ENCODE results near the gene HPS6.
A peak's percentile ranks its signal among the peaks of the same experiment; 100 is the strongest.

The HPS6 gene

DNA sequence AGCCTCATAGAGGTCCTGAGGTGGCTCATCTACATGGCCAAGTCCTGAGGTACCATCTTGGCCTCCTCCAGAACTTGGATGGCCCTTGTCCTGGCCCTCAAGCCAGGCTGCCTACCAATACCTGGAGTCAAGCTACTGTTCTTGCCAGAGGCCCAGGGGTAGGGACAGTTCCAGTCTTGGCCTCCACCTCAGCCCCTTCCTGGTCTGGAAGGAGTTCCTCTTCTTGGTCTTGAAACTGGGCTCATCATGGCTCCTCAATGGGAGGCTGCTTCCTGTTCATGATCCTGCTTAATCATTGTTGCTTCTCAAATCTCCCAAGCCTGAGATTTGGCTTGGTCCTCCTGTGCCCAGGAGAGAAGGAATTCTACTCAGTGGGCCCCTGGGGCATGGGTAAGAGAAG lies 3.9 kb downstream of the HPS6 start:
- DNase-seq = no peak

DNA sequence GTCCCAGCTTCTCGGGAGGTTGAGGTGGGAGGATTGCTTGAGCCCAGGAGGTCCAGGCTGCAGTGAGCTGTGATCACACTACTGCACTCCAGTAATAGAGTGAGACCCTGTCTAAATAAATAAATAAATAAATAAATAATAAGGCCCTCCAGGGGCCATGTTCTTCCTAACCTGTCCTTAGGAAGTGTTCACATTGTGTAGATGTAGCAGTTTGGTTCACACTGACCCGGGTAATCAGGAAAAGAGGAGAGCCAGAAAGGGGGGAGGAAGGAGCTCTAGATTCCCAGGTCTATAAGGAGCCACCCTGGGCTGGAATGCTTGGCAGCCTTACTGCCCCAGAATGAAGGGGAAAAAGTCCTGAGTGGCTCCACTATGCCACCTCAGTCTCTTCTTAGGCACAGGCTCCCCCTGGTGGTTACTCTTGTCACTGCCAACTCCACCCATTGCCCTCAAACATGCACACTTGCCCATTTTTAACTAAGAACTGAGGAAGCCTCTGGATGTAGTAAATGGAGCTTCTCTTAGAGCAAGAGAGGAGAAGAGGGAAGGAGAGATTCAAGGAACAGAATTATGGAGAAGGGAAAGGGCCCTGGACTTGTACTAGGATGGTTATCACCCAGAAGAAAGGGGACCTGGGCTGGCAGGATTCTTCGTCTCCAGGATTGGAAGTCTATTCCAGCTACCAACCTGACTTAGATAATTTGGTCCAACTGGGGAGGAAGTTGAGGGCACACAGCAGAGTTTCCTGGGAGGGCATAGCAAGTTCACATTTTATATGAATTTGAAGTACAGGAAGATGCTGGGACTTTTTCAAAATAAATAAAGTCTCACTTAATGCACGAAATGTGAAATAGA lies 7.8 kb downstream of the HPS6 start:
- DNase-seq = peak; percentile 82 to 84

DNA sequence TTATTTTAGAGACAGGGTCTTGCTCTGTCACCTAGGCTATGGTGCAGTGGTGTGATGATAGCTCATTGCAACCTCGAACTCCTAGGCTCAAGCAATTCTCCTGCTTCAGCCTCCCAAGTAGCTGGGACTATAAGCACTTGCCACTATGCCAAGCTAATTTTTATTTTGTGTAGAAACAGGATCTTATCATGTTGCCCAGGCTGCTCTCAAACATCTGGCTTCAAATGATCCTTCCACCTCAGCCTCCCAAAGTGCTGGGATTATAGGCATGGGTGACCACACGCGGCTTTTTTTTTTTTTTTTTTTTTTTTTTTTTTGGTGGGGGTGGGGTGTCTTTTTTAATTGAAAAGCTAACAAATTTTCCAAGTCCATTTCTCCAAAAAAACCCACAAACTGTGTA lies 18.4 kb downstream of the HPS6 start:
- no peak for DNase-seq

DNA sequence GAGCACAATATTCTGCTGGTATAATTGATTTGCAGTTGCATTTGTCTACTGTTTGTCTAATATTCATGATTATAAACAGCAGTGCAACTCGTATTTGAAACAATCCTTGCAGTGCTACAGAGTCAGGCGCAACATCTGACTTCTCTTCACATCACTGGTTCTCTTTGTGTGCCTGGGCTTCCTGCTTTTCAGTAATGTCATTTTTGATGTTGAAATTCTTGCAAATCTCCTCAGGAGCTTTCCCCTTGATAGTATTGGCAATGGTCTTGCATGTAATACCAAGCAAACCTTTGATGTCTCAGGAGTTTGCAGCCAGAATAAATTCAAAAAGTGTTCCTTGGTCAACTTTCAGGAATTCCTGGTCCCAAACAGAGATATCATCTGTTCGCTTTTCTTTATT lies 20.2 kb downstream of the HPS6 start:
- DNase-seq = no peak

DNA sequence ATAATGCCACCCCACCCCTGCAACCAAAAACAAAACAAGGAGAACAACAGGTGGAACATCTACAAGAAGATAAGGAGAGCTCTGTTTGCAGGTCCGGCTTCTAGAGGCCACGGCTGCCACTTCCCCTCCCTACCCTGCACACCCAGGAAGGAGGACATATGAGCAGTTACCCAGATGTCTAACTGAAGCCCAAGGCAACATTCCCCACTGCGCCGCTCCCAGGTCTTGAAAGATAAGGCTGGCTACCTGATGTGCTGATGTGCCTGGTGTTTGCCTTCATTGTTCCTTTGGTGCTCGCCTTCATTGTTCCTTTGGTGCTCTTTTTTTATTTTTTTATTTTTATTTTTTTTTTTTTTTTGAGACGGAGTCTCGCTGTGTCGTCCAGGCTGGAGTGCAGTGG lies 21.0 kb downstream of the HPS6 start:
- DNase-seq = no peak

DNA sequence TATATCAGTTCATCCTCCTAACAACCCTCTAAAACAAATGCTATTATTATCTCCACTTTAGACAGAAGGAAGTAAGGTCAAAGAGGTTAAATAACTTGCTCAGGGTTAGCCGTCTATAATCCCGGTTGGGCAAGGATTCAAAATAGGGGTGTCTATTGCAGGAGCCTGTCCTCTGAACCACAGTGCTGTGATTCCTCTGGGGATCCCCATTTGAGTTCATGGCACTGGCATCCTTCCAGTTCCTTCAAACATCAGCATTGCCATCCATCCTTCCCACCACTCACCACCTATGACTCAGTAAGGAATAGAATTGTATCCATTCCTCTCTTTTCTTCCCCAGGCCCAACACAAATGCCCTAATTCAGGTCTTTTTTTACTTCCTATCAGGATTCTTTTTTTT lies 25.6 kb downstream of the HPS6 start:
- DNase-seq = no peak

DNA sequence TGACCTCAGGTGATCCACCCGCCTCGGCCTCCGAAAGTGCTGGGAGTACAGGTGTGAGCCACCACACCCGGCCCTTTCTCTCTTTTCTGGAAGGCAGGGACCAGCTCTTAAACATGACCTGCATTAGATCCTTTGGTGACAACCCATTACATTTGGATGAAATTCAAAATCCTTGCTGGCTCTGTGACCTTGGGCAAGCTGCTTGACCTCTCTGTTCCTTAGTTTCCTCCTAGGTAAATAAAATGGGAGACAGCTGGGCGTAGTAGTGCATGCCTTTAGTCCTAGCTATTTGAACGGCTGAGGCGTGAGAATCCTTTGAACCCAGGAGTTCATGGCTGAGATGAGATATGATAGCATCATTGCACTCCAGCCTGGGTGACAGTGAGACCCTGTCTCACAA lies 31.3 kb downstream of the HPS6 start:
- DNase-seq = no peak

DNA sequence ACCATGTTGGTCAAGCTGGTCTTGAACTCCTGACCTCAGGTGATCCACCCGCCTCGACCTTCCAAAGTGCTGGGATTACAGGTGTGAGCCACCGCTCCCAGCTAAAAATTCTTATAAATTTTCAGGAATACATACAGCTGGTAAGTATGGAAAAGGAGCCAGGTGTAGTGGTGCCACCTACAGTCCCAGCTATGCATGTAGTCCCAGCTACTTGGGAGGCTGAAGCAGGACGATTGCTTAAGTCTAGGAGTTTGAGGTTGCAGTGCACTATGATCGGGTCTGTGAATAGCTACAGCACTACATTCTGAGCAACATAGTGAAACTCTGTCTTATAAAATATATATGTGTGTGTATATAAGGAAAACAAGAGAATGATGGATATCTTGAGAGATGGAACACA lies 36.0 kb downstream of the HPS6 start:
- DNase-seq = no peak

DNA sequence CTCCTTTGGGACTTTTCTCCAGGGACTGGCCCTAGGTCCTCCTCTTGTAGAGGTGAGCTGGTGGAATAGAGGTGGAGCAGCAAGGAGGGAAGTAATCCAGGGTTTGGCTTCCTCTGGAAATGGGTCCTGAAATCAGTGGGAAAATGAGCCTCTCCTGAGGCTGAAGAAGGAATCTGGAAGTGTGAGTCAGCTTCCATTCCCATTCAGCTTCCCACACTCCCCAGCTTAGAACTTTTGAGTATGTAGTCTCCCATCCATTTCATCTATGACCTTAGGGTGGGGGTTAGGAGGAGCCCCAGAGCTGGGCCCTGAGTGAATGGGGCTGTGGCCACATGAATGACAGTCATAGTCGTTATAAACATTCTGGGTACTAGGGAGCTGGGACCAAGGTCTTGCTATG lies 37.3 kb downstream of the HPS6 start:
- no peak for DNase-seq

DNA sequence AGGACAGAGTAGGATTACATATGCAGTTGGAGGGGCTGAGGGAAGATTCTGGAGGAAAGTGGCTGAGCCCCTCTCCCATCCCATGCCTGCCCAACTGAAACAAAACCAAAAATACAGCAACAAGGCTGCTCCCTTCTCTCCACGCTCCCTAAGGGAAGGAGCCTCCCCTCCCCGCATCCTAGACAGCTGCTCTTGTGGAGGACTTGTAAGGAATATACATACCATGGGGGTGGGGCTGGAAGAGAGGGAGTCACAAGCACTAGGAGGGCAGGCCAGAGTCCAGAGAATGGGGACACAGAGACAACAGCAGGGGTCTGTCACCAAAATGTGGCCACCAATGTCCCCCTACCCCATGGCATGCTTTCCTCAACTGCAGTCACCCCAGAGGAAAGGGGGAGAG lies 41.8 kb downstream of the HPS6 start:
- no peak for DNase-seq

DNA sequence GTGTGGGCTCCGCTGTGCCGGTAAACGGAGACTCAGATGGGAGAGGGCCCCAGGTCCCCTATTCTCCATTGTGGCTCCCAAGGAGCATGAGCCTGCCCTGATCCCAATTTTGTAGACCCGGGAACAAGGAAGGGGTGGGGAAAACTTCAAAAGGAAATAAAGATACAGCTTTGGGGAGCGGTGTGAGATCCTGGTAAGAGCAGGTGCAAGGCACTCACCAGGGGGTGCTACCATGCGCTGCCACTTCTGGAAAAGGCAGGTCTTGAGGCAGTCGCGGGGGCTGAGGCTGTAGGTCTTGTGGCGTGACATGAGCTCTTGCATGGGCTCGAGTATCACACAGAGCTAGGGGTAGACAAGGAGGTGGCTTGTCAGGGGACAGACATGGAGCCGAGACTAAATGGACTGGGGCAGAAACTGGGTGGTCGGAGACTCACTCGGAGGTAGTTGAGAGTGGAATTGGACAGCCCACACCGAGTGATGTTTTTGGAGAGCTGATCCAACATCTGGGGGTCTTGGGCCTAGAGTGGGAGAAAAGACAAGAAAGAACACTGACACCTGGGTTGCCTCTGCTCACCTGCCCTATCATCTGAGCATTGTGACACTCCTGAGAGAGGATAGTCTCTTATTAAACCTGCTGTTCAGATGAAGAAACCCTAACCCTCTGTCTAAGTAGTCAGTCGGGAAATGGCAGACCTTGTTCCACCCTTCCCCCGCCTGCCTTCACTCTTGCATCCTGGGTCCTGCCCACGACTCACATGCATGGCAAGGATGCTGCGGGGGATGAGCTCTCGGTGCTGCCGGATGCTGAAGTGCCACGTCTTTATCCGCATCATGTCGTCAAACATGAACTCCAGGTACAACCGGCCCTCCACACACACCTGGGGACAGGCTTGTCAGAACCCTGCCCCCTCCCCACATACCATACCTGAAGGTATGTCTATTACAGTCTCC lies 44.3 kb downstream of the HPS6 start:
- no peak for DNase-seq

DNA sequence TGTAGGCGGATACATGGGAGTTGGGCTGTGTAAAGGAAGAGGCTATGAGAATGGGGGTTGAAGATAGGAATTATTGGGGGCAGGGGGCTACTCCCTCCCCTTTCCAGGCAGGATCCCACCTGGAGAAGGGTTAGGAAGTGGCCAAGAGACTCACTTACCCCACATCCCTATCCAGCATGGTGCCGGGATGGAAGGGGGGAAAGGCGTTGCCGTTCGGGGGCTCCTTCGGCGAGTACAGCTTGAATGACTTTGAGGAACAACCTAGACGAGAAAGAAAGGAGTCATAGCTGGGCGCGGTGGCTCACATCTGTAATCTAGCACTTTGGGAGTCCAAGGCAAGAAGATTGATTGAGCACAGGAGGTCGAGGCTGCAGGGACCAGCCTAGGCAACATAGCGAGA lies 46.1 kb downstream of the HPS6 start:
- DNase-seq = no peak

DNA sequence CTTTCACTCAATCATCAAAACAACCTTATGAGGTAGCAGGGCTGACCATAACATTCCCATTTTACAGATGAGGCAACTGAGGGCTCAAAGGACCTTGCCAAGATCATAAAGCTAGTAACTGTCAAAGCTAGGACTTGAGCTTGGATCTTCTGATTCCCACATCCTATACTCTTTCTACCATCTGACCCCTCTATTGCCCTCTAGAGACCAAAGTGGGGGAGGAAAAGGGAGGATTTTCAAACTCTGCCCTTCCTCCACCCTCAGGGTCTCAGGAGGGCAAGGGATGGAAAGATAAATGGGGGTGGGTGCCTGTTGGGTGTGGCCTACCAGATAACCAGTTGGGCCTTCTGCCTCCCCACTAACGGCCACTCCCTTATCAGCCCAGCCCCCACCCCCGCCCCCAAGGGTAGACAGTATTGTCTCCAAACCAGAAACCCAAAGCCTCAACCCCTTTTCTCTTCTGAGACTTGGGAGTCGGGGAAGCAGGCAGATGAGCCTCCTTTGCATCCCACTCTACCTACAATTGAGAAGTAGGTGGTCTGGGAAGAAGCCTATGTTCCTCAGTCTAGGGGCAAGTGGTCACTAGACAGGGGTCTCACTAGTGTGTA lies 47.2 kb downstream of the HPS6 start:
- no peak for DNase-seq

DNA sequence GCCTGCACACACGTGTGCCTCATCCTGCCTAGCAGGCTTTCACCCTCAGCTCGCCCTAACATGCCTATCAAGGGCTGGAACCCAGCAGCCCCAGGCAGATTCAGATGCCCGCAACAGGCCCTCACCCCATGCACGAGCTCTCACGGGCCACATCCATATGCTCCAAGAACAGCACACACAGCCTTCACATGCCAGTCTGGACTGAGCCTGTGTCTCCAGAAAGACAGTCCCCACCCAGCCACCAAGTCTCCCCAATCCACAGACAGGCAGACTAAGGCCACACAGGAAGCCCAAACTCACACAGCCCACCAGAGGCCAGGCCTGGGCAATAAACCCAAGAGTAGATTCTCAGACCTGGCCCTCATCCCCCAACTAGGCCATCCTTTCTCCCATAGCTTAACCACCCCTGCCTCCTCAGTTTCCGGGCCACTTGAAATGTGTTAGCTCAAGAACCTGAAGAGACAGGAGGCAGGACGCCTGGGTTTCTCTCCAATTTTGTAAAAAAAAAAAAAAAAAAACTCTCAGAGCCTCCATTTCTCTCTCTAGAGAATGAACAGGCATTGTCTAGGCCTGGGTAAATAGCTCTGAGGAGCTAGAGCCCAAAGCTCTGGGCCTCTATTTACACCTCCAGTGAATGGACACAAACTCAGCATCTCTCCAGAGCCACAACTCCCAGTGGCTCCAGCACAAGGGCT lies 48.3 kb downstream of the HPS6 start:
- DNase-seq = no peak

DNA sequence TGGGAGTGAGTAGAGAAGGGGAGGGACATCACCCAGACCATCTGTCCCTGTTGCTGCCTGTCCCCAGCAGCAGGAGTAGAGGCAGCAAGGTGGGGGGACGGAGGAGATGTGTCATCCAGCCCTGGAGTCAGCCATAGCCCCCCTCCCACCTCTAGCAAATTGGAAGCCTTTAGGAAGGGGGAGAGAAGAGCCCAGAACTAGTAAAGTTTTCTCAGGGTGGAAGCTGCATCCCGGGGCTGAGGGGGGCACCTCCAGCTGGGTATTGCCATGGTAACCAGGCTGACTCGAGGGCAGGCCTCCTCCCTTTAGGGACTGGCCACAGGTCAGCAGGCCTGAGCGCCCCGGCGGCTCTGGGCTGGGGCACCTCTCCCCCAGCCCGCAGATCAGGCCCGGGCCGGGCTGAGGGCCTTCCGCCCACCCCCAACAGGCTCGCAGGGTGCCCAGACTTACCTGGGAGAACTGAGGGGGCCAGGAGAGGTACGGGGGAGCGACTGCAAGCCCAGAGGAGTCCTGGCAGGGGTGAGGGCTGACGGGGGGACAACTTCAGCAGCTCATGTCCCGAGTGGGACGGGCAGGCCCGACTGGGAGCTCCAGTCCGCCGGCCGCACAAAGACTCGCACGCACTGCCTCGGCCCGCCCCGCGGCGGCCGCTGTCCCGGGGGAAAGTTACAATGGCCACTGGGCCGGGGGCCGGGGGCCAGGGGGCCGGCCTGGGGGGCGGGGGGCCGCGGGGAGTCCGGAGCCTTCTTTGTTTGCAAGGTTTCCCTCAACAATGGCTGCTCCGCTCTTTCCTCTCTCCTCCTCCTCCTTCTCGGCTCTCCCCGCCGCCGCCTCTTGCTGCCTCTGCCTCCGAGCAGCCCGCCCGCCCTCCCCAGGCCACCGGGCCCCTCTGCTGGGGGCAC lies 49.1 kb downstream of the HPS6 start:
- no peak for DNase-seq

DNA sequence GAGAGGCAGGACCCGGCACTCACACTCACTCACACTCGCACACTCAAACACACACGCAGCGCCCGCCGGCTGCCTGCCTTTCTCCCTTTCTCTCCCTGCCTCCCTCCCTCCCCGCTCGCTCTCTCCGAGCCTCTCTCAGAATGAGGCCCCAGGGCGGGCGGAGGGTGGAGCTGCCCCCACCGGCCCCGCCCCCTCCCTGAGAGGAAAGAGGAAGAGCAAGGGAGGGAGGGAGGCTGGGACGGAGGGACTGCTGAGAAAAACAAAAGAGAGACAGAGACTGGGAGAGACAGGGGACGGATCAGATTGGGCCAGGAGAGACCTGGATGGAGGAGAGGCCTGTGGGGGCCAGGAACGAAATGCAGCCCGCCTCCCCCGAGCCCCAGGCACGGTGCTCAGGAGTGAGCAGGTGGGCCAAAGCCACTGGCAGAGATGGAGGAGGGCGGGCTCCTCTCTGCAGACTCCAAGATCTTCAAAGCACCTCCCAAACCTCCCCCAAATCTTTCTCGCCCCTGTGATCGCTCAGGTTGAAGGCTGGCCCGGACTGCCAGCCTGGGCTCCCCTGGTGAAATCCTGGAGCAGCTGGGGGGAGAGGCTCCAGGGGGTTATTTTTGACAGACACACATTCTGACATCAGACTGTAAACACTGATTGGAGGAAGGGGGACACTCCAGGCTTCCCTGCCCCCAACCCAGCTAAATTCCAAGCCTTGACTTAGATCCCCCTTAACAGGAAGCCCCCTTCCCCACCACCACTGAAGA lies 49.9 kb downstream of the HPS6 start:
- peak; percentile 77 to 82 for DNase-seq

DNA sequence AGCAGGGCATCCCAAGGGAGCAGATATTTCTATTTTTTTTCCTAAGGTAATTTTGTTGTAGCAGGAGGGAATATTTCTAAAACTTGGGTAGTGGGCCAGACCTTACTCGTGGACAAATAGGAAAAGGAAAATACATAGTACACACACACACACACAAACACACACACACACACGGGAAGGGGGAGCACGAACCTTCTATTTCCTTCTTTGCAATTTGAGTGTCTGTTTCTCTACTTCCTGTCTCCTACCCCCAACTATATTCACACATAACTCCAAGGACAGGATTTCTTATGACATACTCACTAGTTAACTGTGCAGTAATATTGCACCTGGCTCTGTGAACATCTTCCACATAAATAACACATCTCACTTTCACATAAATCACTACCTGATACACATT lies 50.6 kb downstream of the HPS6 start:
- peak in 1 of 2 donors; percentile 37 for DNase-seq

DNA sequence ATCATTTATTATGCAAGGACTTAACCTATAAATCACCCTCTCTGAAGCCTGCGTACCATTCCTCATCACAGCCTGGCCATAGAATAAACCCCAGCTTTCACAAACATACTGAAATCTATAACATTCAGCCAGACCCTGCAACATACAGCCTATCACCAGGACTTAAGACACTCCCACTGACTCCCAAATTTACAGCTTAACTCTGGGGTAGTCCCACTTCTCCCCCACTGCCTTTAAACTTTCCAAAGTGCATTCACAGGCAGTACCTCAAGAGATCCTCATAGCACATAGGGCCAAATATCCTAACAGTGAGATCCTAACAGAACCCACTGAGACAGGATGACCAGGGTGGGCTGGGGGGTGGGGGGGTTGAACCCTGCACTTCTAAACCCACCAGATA lies 51.5 kb downstream of the HPS6 start:
- DNase-seq = no peak
